ENCODE data around the gene CMTM2.
"Not testable (repeated sequence)": the region's sequence is repeated elsewhere in the genome, so short reads cannot be mapped to it uniquely, and the experiment has no call there.

Gene CMTM2

DNA sequence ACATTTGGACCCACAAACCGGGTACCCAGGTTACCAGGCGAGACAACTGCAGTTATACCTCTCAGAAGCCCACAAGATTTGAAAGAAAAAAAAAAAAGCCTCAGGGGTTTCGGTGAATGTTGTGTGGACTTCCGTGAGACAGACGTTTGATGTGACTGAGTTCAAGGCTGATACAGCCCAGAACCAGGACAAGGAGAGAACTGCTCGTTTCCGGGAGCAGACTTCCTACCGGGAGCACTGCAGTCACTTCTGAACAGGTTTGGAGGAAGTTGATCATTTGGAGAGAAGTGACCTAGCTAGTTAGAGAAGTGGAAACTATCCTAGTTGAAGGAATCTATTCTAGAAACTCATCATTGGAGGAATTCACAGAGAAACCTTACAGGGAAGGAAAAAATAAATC lies 26.0 kb upstream of the CMTM2 start:
- DNase-seq: no peak

DNA sequence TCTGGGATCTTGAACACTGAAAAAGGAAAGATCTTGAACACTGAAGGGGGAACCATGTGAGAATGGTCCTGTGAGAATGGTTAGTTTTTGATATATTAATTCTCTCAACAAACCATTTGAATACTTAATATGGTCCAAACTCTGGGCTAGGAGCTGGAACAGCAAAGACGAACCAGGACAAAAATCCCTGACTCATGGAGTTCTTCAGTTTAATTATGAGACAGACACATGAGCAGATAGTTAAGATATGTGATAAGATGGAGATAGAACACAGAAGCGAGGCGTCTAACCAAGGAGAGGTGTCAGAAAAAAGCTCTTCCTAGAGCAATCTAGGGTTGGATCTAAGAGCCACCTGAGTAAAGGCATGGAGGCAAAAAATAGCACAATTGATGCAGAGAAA lies 25.2 kb upstream of the CMTM2 start:
- no peak for DNase-seq

DNA sequence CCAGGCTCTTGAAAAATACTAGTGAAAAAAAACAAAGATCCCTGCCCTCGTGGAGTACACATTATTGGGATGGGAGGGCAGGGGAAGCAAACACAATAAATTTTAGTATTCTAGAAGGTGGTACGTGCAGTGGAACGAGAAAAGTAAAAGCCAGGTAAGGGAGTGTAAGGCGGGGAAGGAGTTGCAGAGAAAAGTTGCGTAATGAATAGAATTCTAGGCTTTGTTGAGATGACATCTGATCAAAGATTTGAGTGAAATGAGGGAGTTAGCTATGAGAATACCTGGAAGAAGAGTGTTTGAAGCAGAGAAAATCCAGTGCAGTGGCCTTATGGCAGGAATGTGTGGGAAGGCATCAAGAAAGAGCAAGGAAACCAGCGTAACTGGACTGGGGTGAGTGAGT lies 24.8 kb upstream of the CMTM2 start:
- DNase-seq: no peak

DNA sequence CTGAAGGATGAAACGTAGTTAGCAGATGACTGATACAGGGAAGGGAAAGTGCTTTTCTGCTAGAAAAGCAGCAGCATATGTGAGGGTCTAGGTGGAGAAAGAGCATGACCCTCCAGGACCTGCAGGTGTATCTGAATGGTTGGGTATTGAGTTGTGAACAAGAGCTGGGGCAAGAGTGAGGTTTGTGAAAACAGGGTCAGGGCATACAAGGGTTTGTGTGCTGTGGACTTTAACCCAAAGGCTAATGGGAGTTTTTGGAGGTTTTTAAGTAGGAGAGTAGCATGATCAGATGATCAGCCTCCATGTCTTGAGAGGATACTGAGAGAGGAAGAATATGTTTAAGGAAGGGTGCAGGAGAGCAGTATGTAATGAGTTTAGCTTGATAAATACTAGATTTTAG lies 19.2 kb upstream of the CMTM2 start:
- DNase-seq: no peak

DNA sequence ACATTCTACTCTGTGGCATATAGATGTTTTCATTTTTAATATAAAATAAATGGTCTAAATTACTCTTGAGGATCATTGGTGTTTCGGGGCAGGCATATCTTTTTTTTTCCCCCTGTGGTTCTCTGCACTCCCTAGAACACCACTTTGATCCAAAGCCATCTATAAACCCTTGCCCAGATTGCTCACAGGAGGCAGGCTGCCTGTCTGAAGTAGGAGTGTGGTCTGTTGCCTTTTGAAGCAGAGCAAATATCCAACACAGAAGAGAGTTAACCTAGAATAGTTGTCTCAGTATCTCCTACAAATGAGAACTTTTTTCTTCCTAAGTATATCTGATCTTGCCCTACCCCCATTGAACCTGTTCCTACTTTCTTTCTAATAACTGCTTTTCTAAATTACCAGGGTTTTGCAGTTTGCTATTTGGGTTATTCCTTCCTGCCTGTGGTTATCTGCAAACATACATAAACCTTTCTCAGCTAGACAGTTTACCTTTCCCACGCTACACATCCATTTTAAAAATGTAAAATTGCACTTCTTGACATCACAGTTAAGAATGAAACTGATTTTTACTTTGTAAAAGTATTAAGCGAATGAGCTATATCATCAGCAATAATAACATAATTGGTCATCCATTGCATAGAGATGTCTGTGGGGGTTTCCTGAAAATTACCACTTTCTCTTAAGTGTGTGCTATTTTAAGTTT lies 17.7 kb upstream of the CMTM2 start:
- no peak for DNase-seq

DNA sequence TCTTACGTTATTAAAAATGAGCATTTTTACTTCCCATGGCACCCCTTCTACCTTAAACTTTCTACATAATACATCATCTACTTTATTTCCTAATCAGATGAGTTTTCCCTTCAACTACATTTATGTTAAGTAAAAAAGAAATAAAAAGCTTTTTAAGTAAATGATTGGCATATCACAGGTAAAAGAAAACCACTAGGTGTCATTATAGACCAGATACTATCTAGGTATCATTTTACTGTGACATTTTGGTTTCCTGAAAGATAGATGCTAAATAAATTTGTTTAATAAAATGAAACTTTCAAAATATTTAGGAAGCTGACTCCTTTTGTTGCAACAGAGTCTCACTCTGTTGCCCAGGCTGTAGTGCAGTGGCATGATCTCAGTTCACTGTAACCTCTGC lies 16.9 kb upstream of the CMTM2 start:
- no peak for DNase-seq

DNA sequence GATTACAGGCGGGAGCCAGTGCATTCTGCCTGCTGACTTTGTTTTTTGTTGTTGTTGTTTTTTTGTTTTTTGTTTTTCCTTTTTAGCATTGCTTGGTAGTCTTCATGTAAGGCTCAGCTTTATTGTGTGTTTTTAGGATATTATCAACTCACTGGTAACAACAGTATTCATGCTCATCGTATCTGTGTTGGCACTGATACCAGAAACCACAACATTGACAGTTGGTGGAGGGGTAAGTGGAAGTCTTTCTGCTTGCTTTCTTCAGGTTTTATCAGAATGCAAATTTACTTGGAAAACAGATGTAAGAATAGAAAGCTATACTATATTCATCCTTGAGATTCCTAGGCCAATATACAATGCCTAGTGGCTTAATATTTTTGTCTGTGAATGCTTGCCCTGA lies 16.3 kb upstream of the CMTM2 start:
- DNase-seq: no peak

DNA sequence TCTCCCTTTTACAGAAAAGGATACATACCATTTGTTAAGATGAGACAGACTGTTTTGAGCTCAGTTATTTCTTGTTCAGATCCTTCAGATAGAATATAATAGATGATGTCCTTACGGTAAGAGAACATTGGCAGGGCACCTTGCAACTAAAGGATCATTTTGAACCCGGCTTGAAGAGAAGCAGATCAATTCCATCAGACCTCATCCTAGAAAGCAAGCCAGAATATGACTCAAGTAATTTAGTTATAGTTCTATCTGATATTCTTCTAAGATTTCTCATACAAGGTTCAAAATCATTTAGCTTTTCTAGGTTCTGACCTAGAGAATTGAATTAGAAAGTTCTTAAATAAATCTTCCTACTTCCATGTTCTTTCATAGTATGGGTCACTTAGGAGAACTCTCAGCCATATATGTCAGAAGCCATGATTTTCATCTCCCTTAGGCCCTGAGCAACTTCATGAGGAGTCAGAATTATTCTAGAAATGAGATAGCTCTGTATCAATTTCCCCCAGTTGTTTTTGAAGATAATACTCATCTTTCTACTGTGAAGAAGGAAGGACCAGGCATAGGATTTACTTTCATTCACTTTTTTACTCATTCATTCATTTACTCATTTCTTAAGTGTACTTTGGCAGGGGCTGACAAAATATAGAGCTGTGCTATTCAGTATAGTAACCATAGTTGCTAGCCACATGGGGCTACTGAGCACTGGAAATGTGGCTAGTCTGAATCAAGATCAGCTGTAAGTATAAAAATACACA lies 15.5 kb upstream of the CMTM2 start:
- no peak for DNase-seq

DNA sequence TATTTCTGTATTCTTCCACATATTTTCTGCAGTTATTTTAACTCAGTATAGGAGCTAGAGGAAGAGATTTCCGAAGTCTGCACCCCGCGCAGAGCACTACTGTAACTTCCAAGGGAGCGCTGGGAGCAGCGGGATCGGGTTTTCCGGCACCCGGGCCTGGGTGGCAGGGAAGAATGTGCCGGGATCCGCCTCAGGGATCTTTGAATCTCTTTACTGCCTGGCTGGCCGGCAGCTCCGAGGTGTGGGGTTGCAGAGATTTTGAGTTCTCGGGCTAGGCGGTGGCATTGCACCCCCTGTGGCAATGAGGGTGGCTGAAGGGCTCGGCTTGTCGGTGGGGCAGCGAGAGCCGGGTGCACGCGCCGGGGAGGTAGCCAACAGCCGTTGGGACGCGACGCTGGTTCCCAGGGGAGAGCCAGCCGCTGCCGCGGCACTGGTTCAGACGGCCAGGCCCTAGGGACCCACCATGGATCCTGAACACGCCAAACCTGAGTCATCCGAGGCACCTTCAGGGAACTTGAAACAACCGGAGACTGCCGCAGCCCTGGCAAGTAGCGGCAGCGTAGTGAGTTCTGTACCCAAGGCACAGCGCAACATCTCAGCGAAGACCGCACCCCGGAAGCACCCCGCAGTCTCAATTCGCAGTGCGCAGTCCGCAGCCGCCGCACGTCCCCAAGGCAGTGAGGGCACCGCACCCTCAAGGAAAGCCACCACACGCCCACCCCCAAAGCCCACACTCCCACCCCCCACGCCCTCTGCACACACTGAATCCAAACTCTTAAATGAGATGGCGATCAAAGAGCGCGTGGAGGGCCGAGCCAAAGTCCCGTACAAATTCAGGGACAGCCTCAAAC lies 13.0 kb upstream of the CMTM2 start, which contains the start of gene CMTM1:
CMTM1 (plus strand) TSS at position 389 of the 851 bp plus-strand sequence; CDS start at position 464, 75 bp downstream.
- no peak for DNase-seq

DNA sequence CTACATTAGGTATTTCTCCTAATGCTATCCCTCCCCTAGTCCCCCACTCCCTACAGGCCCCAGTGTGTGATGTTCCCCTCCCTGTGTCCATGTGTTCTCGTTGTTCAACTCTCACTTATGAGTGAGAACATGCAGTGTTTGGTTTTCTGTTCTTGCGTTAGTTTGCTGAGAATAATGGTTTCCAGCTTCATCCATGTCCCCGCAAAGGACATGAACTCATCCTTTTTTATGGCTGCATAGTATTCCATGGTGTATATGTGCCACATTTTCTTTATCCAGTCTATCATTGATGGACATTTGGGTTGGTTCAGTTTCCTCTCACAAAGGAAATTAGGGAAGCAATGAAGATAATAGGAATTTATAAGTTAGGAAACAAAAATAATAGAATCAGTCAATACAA lies 12.0 kb upstream of the CMTM2 start:
- DNase-seq: not testable (repeated sequence)

DNA sequence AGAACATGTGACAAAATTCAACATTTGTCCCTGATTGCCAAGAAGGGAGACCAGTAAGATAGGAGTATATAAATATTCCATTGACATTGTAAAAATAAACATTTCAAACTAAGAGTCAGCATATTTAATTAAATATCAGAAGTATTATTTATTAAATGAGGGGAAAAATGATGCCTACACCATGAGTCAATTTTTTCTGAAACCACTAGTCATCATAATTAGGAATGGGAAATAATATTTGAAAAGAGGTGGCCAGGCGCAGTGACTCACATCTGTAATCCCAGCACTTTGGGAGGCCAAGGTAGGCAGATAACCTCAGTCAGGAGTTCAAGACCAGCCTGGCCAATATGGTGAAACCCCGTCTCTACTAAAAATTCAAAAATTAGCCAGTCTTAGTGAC lies 10.9 kb upstream of the CMTM2 start:
- DNase-seq: no peak

DNA sequence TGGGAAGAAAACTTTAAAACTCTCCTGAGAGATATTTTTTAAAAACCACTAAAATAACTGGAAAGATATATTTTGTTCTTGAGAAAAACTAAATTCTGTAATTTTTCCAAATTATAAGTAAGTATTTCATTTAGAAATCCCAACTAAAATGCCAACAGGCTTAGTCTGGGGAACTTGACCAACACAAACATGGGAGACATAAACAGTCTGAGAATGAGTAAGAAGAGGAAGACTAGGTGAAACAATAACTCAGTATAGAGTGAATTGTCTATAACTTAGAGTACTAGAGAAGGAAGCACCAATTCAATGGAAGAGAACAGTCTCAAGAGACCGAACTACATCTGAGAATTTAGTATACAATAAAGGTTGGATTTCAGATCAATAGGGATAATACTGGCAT lies 10.1 kb upstream of the CMTM2 start:
- no peak for DNase-seq

DNA sequence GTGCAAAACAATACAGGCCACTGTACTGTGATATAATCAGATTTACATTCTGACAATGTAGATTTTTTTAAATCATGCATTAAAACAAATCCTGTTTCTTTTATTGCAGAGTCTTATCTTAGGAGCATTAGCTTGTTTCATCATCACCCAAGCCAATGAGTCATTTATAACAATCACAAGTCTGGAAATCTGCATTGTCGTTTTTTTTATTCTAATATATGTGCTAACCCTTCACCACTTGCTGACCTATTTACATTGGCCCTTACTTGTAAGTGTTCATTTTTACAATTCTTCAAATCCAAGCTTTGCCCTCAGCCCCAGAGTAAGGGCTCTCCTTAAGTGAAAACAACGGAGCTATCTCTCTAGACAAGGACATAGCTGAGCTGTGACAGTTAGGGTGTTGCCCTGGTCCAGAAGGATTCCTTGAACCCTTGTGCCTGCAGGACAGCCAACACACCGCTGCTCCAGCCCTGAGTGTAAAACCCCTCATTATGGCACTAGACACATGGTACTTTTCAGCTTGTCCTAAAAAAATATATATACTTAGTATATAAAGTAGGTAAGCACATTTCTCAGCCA lies 9.3 kb upstream of the CMTM2 start:
- no peak for DNase-seq

DNA sequence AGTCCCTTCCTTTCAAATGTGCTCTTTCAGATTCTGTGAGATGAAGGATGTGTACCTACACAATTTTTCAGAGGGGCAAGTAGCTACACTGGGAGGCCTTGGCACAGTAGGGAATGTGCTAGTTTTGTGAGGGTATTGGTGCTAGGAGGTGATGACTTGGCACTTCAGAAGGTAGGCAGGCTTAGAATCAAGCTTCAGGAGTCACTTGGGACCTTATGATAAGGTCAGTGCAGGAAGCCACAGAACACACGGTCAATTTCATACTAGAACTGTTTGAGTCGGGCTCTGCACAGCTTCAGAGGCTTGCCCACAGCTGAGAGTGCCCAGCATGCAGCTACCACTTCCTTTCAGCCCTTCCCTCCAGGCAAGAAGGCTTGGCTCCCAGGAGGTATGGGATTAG lies 6.9 kb upstream of the CMTM2 start:
- no peak for DNase-seq

DNA sequence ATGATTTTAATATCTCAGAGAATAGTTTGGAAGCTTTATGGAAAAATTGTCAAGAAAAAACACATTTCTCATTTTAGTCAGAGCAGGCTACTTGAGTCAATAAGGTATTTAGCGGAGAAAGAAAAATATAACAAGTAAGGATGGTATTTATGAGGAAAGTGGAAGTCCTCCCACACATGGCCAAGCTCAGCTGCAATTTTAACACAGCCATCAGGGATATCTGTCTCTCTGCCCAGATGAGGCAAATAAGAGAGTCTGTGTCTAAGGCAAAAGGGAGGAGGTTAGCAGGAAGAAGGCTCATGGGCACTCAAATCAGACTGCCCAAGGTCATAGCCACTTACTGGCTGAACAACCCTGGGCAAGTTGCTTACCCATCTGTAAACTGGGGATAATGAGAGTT lies 5.2 kb upstream of the CMTM2 start:
- no peak for DNase-seq

DNA sequence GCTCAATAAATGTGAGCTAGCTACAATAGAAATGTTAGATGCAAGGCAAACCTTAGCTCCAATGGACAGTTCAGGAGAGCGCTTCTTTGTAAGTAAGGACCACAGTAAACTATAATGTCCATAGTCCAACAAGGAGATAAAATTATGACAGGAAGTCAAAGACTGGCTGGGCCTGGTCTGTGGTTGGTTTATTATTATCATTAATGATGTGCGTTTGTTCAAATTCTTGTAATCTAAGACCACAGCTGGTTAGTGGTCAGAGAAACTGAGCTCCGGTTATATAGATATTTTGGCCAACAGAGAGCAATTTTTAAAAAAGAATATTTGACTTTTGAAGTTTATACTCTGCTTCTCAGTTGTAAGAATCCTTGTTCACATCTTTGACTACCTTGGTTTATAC lies 4.7 kb upstream of the CMTM2 start:
- DNase-seq: no peak

DNA sequence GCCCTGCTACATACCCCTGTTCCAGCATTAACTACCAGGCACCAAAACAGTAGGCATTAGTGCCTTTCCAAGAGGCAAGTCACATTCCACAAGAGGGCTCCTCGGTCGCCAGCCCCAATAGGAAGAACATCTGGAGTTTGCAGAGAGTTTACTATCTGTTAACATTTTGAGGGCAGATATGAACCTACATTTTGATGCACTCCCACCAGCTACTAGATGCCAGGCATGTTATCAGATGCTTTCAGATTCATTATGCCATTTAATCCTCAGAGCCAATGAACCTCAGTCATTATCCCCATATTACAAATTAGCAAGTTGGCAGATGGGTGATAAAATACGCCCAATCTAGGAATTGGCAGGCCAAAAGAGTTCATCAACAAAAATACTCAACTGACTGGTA lies 4.2 kb upstream of the CMTM2 start:
- no peak for DNase-seq

DNA sequence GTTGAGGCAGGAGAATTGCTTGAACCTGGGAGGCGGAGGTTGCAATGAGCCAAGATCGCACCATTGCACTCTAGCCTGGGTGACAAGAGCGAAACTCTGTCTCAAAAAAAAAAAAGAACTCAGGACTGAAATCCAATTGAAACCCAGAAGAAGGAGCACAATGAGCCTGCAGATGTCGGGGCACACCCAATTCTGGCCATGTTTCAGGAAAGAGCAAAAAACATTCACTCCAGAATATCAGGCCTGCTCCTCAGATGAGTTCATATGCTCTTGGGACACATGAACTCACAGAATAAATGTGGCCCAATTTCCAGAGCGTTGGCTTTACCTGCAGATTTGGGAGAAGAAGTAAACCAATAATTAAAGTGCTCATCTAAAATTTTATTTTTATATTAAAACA lies 3.0 kb upstream of the CMTM2 start:
- DNase-seq: no peak

DNA sequence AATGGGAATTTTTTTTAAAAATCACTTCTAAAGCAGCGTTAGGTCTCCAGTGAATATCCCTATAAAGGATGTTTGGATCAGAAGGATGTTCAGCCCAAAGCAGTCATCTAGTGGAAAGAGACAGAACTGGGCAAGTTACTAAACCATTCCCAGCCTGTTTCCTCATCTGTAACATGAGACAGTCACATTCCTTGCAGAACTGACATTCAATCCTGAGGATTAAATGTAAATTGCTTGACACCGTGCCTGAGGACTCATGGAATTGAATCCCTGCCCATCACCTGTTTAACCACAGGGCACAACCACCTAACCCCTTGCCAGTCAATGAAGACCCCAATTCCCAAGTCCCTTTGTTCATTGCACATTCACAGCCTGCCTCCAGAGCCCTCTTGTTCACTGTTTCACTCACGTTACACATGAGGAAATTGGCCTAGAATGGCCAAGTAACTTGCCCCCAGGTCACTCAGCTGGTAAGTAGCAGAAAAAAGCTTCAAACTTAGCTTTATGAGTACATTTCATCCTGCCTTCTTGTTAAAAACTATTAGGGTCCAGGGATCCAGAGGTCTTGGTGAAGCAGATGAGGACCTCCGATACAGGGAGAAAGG lies 1.4 kb downstream of the CMTM2 start:
- DNase-seq: peak; percentile 45

DNA sequence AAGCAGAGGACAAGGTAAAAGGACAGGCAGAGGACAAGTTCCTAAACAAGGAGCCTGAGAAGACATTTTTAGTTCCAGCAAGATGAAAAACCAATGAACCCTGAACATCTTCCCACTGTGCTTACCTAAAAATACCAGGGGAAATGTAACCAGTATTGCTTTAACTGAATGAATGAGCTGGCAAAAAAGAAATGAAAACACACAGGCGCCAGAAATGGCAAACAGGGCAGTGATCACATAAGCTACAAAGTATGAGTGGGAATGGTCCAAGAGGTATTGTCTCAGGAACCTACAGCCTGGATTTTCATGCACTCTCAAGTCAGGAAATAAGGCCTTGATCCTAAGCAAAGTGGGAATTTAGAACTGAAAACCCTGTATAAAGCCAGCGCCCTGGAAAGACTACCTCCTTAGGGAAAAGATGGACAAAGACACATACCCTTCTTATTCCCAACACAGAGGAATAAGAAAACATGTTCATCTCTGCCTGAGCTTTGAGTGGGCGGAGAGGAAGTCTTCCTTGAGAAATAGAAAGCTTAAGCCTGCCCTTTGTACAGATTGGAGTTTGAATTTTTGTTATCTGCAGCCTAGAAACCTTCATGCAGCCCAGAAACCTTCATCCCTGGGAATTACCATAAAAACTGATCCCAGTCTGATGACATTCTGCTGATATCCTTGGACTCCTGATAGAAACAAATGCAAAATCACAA lies 2.1 kb downstream of the CMTM2 start:
- DNase-seq: no peak

DNA sequence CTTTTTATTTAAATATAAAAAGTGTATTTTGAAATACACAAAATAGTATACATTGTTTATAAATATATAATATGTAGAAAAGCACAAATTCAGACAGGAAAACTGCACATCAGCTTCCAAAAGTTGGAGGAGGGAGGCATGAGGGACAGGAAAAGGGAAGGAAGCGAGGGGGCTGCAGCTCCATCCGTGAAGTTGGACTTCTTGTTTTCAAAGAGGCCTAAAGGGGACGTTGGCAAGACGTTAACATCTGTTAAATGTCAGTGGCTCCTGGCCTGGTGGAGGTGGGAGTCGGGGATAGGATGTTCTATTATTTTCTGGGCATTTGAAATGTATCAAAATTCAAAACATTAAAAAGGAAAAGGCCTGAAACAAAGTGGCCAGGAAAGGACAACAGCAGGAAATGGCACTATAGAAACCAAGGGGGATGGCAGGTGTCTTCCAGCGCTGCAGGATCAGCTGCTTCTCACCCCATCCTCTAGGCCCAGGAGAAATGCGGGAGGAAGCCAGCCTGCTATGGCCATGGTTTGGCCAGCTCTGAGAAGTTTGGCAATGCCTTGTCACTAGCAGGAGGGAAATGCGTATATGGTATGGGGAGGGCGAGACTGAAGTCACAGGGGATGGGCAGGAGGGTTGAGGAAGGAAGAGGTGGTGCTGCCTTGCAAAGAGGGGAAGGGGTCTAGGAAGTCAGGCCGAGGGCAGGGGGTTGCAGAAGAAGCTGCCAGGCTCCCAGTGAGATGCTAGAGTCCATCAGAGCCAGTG lies 6.4 kb downstream of the CMTM2 start:
- DNase-seq: no peak

All from right hindlimb (tissue), 1 donor.